Nephron progenitor cell (in vitro differentiated cells): Measurements from ENCODE around the gene BRD3.

ENCODE experiments used
- DNase-seq: peaks from one replicate; pipeline ENCODE4 v3.0.0; 2021
- H3K27ac Mint-ChIP-seq: 2 replicates; pipeline ENCODE4 v1.8.0; 2021; ENCODE audit warnings: mild to moderate bottlenecking, moderate library complexity, mixed read lengths
- H3K27me3 Mint-ChIP-seq: 2 replicates; pipeline ENCODE4 v1.8.0; 2021; ENCODE audit warnings: mild to moderate bottlenecking, low read depth, mixed read lengths; ENCODE audit not compliant: poor library complexity
- H3K36me3 Mint-ChIP-seq: 2 replicates; pipeline ENCODE4 v1.8.0; 2021; ENCODE audit warnings: low read depth, mixed read lengths
- H3K4me1 Mint-ChIP-seq: 2 replicates; pipeline ENCODE4 v1.8.0; 2021; ENCODE audit warnings: mixed read lengths
- H3K4me3 Mint-ChIP-seq: 2 replicates; pipeline ENCODE4 v1.8.0; 2021; ENCODE audit warnings: mild to moderate bottlenecking, moderate library complexity, mixed read lengths
- H3K9me3 Mint-ChIP-seq: 2 replicates; pipeline ENCODE4 v1.8.0; 2021; ENCODE audit warnings: mild to moderate bottlenecking, moderate library complexity, mixed read lengths
- TF ChIP-seq, protein P1 (sequence below): fragments of 200-600 bp; sonication (generic); IDR thresholded peaks from 2 replicates; pipeline ENCODE4 v1.5.0; 2021; ENCODE audit warnings: antibody characterized with exemption

BRD3 gene

DNA sequence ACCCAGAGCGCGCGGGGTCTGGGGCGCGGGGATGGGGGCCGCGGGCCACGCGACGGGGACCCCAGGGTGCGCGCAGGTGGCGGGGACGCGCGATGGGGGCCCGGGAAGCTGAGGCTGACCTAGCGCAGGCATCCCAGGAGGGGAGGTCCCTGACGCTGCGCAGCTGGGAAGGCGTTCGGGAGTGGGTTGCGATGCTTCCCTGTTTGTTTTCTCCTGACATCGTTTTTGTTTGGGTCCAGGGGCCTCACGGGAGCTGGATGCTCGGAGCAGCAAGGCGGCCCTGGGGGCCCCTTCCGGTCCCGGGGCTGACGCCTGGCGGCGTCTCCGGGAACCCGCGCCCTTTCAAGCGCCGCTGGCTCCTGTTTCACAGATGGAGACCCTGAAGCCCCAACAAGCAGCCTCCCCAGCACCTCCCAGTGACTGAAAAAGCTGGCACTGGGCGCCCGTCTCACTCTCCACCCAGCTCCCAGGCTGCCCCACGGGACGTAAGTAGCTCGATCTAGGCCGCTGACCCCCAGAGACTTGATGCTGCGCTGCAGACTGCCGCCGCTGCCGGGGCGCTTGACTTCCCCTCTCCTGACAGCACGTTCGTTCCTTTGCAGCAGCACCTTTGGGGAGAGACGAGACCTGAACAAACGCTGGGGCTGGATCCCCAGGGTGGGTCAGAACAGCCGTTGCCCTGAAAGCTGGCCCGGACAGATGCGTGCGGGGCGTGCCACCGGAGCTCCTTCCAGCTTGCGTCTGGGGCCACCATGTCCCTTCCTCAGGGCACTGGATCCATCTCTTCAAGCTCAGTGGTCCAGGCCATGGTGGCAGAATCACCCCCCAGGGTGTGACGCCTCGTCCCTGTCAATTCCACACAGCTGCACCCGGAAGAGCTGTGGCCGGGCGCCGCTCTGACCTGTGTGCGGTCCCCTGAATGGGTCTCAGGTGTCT is 42.0 kb downstream of the BRD3 start:
- peaks cover 32% of the 10 kb centered on the region for H3K4me1 Mint-ChIP-seq
- no peak overlapping the region for H3K27ac Mint-ChIP-seq
- TF ChIP-seq, protein P1, sequence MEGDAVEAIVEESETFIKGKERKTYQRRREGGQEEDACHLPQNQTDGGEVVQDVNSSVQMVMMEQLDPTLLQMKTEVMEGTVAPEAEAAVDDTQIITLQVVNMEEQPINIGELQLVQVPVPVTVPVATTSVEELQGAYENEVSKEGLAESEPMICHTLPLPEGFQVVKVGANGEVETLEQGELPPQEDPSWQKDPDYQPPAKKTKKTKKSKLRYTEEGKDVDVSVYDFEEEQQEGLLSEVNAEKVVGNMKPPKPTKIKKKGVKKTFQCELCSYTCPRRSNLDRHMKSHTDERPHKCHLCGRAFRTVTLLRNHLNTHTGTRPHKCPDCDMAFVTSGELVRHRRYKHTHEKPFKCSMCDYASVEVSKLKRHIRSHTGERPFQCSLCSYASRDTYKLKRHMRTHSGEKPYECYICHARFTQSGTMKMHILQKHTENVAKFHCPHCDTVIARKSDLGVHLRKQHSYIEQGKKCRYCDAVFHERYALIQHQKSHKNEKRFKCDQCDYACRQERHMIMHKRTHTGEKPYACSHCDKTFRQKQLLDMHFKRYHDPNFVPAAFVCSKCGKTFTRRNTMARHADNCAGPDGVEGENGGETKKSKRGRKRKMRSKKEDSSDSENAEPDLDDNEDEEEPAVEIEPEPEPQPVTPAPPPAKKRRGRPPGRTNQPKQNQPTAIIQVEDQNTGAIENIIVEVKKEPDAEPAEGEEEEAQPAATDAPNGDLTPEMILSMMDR, result peak; percentile 19
- peaks cover 6% of the 10 kb centered on the region for H3K27me3 Mint-ChIP-seq
- peak overlapping the region; percentile 82 for H3K4me3 Mint-ChIP-seq
- H3K9me3 Mint-ChIP-seq, result no peaks in the 10 kb centered on the region
- peak; percentile 65 for DNase-seq
- peaks cover 25% of the 10 kb centered on the region for H3K36me3 Mint-ChIP-seq

DNA sequence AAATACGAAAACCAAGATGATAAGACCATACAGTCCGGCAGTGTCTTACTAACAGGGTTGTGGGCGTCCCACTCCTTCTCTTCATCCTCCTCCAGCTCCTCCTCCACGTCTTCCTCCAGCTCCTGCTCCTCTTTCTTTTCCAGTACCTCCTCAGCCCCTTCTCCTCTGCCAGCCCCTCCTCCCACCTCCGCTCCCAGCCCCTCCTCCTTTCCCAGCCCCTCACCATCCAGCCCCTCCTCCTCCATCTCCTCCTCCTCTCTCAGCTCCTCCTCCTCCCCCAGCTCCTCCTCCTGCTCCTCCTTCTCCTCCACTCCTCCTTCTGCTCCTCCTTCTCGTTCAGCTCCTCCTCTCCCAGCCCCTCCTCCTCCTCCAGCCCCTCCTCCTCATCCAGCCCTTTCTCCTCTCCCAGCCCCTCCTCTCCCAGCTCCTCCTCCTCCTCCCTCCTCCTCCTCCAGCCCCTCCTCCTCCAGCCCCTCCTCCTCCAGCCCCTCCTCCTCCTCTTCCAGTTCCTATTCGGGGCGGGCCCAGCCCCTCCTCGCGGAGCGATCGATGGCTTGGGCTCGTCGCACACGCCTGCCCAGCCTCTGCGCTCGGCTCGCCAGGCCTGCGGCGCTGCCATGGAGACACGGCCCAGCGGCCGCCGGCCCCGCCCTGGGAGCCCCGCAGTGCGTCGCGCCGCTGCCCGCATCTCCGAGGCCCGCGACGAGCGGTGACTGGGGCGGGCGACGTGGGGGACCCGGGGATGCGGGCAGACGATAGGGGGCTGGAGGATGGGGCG is 42.8 kb downstream of the BRD3 start, which contains the start of gene BRD3OS:
TSS of gene BRD3OS (plus strand) at position 654 of the 778 bp plus-strand sequence. CDS start 1,267 bp downstream, outside the sequence.
- H3K27ac Mint-ChIP-seq, result peak within 1 kb of the TSS; percentile 64
- H3K36me3 Mint-ChIP-seq, result peaks cover 20% of the 10 kb centered on the region
- peaks cover 6% of the 10 kb centered on the region for H3K27me3 Mint-ChIP-seq
- peak; percentile 94 for DNase-seq
- H3K4me3 Mint-ChIP-seq, result peak within 1 kb of the TSS; percentile 82
- H3K9me3 Mint-ChIP-seq, result no peaks in the 10 kb centered on the region
- H3K4me1 Mint-ChIP-seq, result peaks cover 28% of the 10 kb centered on the region
- TF ChIP-seq, protein P1, result no peak

DNA sequence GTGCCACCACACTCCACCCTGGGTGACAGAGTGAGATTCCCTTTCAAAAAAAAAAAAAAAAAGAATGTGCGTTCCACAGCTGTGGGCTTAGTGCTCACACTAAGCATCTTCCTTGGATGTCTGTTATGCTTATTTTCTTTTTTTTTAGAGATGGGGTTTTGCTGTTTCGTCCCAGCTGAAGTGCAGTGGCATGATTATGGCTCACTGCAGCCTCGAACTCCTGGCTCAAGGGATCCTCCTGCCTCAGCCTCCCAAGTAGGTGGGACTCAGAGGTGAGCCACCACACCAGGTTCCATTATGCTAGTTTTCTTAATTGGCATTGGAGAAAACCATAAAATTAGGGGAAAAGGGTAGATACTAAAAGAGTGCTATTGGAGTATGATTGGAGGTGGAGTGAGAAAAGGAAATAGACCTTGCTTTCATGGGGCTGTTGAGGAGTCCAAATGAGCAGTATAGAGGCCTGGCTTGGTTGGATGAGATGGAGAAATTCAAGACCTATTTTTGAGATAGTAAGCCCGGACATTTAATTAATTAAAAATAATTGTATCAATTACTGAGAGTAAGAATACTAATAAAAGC is 43.5 kb downstream of the BRD3 start:
- DNase-seq, result no peak
- H3K9me3 Mint-ChIP-seq, result no peaks in the 10 kb centered on the region
- peaks cover 28% of the 10 kb centered on the region for H3K4me1 Mint-ChIP-seq
- H3K36me3 Mint-ChIP-seq, result peaks cover 20% of the 10 kb centered on the region
- H3K27me3 Mint-ChIP-seq, result peaks cover 6% of the 10 kb centered on the region
- peak overlapping the region; percentile 64 for H3K27ac Mint-ChIP-seq
- H3K4me3 Mint-ChIP-seq, result peak overlapping the region; percentile 60
- TF ChIP-seq, protein P1, result no peak

DNA sequence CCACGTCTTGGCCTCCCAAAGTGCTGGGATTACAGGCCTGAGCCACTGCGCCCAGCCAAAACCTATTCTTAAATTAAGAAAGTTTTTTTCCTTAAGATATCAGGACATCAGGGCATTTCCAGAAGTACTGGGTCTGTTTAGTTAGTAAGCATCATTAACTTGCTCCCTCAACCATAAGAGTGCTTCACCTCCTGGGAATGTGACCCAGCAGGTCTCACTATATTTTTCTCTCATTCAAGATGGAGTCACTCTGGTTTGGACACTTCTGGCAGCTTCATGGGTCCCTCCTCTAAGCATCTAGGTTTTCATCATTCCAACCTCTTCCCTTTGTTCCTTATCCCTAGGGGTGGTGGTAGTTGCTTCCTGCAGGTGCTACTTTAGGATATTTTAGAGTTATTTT is 52.9 kb downstream of the BRD3 start:
- no peak for DNase-seq

DNA sequence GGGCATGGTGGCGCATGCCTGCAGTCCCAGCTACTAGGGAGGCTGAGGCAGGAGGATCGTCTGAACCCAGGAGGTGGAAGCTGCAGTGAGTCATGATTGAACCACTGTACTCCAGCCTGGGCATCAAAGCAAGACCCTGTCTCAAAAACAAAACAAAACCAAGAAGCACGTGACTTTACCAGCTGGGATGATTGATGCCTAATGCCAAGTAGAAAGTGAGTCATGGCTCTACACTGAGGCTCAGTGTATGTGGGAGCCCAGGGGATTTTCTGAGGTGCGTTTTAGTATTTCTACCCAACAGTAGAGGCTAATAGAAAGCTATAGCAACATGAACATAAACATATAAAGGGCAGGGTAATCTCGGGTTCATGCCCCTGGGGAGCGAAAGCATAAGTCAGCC is 56.4 kb downstream of the BRD3 start:
- H3K27ac Mint-ChIP-seq, result no peak overlapping the region

More for the DNA sequence above, 52.9 kb downstream of the BRD3 start:
- peaks cover 41% of the 10 kb centered on the region for H3K9me3 Mint-ChIP-seq
- TF ChIP-seq, protein P1, result no peak
- no peak overlapping the region for H3K4me3 Mint-ChIP-seq
- peaks cover 12% of the 10 kb centered on the region for H3K36me3 Mint-ChIP-seq
- H3K4me1 Mint-ChIP-seq, result no peaks in the 10 kb centered on the region
- H3K27me3 Mint-ChIP-seq, result peaks cover 10% of the 10 kb centered on the region
- H3K27ac Mint-ChIP-seq, result no peak overlapping the region

More for the DNA sequence above, 56.4 kb downstream of the BRD3 start:
- Mint-ChIP-seq H3K27me3 (peaks cover 22% of the 10 kb centered on the region), H3K4me3 (no peak overlapping the region), H3K36me3 (peaks cover 7% of the 10 kb centered on the region), H3K9me3 (peaks cover 32% of the 10 kb centered on the region), H3K4me1 (no peaks in the 10 kb centered on the region)
- TF ChIP-seq, protein P1, result no peak
- no peak for DNase-seq
